ENCODE measurements around the gene NALCN. TPM values are rescaled to one million over a fixed set of nuclear protein-coding genes. Genes with fewer than 3 reads are reported as not detected.

NALCN gene
- polyA plus RNA-seq, 1 experiment: 2.2 TPM

DNA sequence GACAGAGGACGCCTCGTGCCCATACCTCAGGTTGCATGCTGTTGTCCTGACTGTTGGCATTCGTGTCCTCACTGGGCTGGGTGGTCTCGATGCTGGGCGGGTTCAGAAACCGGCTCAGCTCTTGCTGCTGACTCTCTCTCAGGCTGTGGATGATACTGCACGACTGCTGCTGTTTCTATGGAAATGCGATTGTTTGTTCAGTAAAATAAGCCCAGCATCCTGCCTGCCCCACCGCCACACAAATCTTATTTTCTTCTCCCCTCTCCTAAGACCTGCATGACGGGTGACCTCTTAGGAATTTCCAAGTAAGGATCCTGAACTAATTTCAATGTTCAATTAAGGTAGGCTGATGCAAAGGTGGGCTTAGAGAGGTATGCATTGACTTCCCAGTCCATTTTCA, 356.5 kb downstream of the NALCN start:
- Histone ChIP-seq H3K27ac (ENCODE audit: low read depth, low read length) (no peak overlapping the region), H3K4me3 (ENCODE audit: low read depth, low read length) (no peak overlapping the region), H3K9me3 (ENCODE audit: control insufficient read depth, insufficient read depth, low read length) (no peaks in the 10 kb centered on the region), H3K27me3 (ENCODE audit: control insufficient read depth, insufficient read depth, low read length) (no peaks in the 10 kb centered on the region)
- ChIA-PET POLR2A (no interaction called here), CTCF (no interaction called here)
- TF ChIP-seq, protein P1, sequence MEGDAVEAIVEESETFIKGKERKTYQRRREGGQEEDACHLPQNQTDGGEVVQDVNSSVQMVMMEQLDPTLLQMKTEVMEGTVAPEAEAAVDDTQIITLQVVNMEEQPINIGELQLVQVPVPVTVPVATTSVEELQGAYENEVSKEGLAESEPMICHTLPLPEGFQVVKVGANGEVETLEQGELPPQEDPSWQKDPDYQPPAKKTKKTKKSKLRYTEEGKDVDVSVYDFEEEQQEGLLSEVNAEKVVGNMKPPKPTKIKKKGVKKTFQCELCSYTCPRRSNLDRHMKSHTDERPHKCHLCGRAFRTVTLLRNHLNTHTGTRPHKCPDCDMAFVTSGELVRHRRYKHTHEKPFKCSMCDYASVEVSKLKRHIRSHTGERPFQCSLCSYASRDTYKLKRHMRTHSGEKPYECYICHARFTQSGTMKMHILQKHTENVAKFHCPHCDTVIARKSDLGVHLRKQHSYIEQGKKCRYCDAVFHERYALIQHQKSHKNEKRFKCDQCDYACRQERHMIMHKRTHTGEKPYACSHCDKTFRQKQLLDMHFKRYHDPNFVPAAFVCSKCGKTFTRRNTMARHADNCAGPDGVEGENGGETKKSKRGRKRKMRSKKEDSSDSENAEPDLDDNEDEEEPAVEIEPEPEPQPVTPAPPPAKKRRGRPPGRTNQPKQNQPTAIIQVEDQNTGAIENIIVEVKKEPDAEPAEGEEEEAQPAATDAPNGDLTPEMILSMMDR (IDR thresholded peaks at IDR 0.05; ENCODE audit: low read depth, low read length): no peak
- no peak for DNase-seq (ENCODE audit: low read depth, low spot score)

- H3K27me3 ChIP-seq (ENCODE audit: control insufficient read depth, insufficient read depth, low read length): no peaks in the 10 kb centered on the region
- ChIA-PET CTCF (no interaction called here), POLR2A (no interaction called here)
- TF ChIP-seq, protein P1 (IDR thresholded peaks at IDR 0.05; ENCODE audit: low read depth, low read length): no peak
- H3K9me3 ChIP-seq (ENCODE audit: control insufficient read depth, insufficient read depth, low read length): no peaks in the 10 kb centered on the region
- DNase-seq (ENCODE audit: low read depth, low spot score): no peak
- no peak overlapping the region for H3K4me3 ChIP-seq (ENCODE audit: low read depth, low read length)
- no peak overlapping the region for H3K27ac ChIP-seq (ENCODE audit: low read depth, low read length)
Observed at GRCh38 chr13:101058841-101059240, 357.5 kb downstream of the NALCN start.

DNA sequence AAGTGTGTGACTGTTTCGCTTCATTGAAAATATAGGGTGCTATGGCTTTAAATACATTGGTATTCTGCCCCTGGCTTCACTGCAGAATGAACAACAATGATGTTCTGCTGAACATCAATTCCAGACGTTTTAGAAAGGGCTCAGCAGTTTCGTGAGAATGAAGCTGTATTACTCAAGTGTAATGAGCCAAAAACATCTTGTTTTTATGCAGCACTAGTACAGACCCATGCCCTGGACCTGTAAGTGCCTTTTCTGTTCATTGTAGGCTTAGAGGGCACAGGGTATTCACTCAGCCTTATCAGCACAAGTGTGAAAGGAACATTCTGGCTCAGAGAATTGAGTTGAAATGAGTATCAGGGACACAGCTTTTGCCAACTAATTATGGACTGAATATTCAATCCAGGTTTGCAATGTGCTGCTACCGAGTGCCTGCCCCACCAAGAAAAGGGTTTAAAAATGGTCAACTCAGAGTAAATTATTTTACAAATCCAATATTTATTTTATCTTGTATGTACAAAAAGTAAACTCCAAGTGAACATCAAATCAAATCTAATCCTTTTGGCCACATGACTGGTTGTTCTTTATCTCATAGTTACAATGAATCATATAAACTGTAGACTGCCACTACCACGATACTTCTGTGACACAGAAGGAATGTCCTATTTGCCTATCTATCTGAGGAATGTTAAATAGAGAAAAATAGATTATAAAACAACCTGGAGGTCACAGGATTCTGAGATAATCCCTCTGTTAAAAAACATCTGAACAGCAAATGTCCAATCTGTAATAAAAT, 362.8 kb downstream of the NALCN start:
- DNase-seq (ENCODE audit: low read depth, low spot score): no peak
- CTCF ChIA-PET: no interaction called here

DNA sequence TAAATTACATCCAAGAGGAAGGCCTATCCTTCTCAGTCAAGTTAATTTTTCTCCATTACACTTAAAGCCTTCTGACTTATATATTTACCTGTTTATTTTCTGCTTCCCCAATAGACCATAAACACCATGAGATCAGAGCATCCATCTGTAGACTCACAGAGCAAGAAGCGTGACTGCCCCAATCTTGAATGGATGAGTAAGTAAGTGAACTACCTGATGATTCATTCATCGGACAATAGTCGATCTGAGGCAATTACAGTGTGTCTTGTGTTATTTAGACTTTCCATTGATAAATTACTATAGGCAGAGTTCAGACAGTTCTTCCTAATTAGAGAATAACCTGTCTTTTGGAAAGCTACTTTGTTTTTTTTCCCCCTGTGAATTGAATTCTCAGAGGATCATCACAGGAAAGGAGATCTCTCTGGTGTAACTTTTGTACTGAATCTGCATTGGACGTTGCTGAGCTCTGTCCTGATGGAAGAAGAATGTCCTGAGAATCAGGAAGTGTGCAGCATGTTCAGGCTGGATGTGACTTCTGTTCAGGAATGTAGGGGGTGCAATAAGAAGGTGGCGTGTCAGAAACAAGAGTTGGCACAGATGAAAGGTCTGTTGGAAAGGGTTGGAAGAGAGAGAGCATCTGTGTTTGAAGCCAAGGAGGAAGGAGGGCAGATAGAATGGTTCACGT, 367.0 kb downstream of the NALCN start:
- TF ChIP-seq, protein P1 (IDR thresholded peaks at IDR 0.05; ENCODE audit: low read depth, low read length): no peak
- Histone ChIP-seq H3K4me3 (ENCODE audit: low read depth, low read length) (no peak overlapping the region), H3K27ac (ENCODE audit: low read depth, low read length) (no peak overlapping the region), H3K9me3 (ENCODE audit: control insufficient read depth, insufficient read depth, low read length) (no peaks in the 10 kb centered on the region), H3K27me3 (ENCODE audit: control insufficient read depth, insufficient read depth, low read length) (peaks cover 3% of the 10 kb centered on the region)
- POLR2A ChIA-PET: no interaction called here
- no peak for DNase-seq (ENCODE audit: low read depth, low spot score)
- CTCF ChIA-PET: no interaction called here

More for the DNA sequence above, 362.8 kb downstream of the NALCN start:
- no peak overlapping the region for H3K4me3 ChIP-seq (ENCODE audit: low read depth, low read length)
- H3K27ac ChIP-seq (ENCODE audit: low read depth, low read length): no peak overlapping the region
- no peaks in the 10 kb centered on the region for H3K9me3 ChIP-seq (ENCODE audit: control insufficient read depth, insufficient read depth, low read length)
- POLR2A ChIA-PET: no interaction called here
- no peaks in the 10 kb centered on the region for H3K27me3 ChIP-seq (ENCODE audit: control insufficient read depth, insufficient read depth, low read length)
- TF ChIP-seq, protein P1 (IDR thresholded peaks at IDR 0.05; ENCODE audit: low read depth, low read length): no peak

DNA sequence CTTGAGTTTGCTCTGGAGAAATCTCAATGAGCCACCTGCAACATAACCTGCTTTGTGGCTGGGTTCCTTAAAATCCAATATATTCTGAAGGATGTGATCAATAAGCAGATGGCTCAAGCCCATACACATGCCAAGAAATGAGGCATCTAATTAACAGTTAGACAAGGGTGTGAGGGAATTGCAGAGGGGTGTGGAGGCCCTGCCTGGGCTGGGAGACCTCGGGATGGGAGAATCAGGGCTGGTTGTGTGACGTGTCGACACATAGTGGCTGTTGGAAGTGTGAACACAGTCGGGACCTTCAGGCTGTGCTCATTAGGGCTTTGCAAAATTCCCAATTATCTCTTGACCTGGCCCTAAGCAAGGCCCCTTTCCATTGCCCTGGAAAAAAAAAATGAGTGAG, 379.8 kb downstream of the NALCN start:
- H3K27ac ChIP-seq (ENCODE audit: low read depth, low read length): no peak overlapping the region
- H3K27me3 ChIP-seq (ENCODE audit: control insufficient read depth, insufficient read depth, low read length): no peaks in the 10 kb centered on the region
- TF ChIP-seq, protein P1 (IDR thresholded peaks at IDR 0.05; ENCODE audit: low read depth, low read length): no peak
- ChIA-PET POLR2A (interaction anchor here (1.3 kb wide), 1 partner anchor 363 kb away, joined by 3 read pairs; no protein-coding TSS in a partner anchor), CTCF (no interaction called here)
- H3K9me3 ChIP-seq (ENCODE audit: control insufficient read depth, insufficient read depth, low read length): no peaks in the 10 kb centered on the region; the same call in 1 of the 2 replicates
- H3K4me3 ChIP-seq (ENCODE audit: low read depth, low read length): no peak overlapping the region
- DNase-seq (ENCODE audit: low read depth, low spot score): no peak

All from AG04450 (cell line).